ENCODE measurements around the gene EIF4G1.

GRCh38 chr3:184296616-184297015, 17.8 kb upstream of the EIF4G1 start:
- no peak for TF ChIP-seq TCF12 (IDR thresholded peaks at IDR 0.05; ENCODE audit: low read depth)
- no peak for TF ChIP-seq FOXM1 (IDR thresholded peaks at IDR 0.05; ENCODE audit: borderline replicate concordance, low read depth)
- TF ChIP-seq EP300 (IDR thresholded peaks at IDR 0.05; ENCODE audit: borderline replicate concordance), result no peak
- no peak for TF ChIP-seq MAX (IDR thresholded peaks at IDR 0.05)
- TF ChIP-seq CEBPB (IDR thresholded peaks at IDR 0.05), result no peak
- TF ChIP-seq YY1 (IDR thresholded peaks at IDR 0.05; ENCODE audit: low read depth), result no peak
- TF ChIP-seq TEAD4 (IDR thresholded peaks at IDR 0.05), result no peak
- no peak for TF ChIP-seq REST (IDR thresholded peaks at IDR 0.05; ENCODE audit: low read depth)
- TF ChIP-seq ZBTB7A (IDR thresholded peaks at IDR 0.05; ENCODE audit: low read depth), result no peak
- no peak for TF ChIP-seq NFIC (IDR thresholded peaks at IDR 0.05)
- TF ChIP-seq EGR1 (IDR thresholded peaks at IDR 0.05), result no peak
- TF ChIP-seq TAF1 (IDR thresholded peaks at IDR 0.05; ENCODE audit: low read depth), result no peak
